DMS153 treated with DMSO at 0.1 percent for 48 hours (cell line): ENCODE data around the gene UPP2.

ENCODE experiments used
- DNase-seq: peaks from one replicate; lab custom pipeline; 2025; ENCODE audit not compliant: unreplicated experiment; lab: John Stamatoyannopoulos, UW

The UPP2 gene

DNA sequence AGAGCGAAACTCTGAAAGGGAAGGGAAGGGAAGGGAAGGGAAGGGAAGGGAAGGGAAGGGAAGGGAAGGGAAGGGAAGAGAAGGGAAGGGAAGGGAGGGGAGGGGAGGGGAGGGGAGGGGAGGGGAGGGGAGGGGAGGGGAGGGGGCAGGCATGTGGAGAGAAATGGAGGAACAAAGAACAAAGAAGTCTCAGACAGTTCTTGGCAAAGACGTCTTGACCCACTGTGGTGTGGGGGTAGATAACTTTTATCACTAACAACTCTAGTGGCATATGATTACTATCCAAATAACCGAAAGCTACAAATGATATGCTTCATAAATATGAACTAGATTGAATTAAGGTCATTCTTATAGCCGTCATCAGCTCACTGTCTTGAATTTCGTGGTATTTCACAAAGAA is 3.2 kb downstream of the UPP2 start:
- no peak for DNase-seq

- no peak for DNase-seq
Observed at GRCh38 chr2:158112992-158113391, 11.3 kb downstream of the UPP2 start.

DNA sequence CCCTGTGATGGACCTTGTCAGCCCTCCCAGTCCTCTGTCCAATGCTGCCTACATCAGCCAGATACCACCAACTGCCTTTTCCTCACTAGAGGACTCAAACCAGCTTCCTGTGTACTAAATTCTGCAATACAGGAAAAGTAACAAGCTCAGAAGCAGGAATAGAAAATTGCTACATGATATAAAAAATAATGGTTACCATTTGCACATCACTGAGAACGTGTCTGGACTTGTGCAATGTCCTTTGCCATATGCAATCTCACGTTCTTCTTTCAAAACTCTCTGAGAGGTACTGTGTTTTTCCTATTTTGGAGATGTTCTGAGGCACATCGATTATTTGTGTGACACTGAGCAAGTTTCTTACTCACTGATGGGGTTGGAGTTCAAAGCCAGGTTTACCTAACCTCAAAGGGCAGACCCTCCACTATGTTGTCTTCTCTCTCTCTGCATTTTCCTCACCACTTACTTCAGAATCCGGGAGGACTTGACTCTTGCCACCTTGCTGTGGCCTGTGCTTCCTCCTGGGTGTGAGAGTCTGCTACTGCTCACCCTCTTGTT is 12.1 kb downstream of the UPP2 start:
- no peak for DNase-seq

DNA sequence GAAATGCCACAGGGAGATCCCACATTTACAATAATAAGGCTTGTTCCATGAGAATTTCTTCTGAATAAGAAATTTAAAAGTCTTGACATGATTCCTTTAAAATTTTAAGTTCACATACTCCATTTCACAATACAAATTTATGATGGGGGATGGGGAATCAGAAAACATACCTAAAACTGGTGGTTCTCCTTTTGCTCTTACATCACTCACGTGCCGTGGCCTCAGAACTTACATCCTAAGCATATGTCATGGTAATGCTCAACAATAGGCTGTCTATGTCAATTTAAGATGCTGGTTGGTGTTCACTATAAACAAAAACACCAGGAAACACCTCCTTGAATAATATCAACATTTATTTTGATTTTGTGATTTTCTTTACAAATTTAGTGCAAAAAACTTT is 12.8 kb downstream of the UPP2 start:
- DNase-seq = no peak

DNA sequence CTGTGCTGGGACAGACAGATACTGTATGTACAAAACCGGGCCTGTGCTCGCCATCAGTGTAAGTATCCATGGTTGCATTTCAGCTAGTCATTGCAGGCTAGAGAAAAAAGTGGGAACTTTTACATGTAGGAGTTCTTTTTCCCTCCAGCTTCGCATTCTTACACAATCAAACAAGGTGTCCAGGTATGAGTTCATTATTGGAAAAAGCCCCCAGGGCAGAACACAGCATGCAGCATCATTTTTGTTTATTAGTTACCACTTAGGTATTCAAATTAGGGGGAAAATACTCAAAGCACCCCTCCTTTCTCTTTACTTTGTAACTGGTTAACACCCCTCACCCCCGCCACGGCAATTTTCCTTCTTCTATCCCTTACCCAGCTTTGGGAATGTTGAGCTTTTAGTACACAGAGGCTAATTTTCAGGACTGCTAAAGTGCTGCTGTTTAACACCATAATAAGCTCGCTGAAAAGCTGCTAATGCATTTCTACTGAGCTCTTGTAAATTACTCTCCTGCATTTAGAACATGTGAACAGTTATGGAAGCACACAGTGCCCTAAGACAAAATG is 13.6 kb downstream of the UPP2 start:
- no peak for DNase-seq

DNA sequence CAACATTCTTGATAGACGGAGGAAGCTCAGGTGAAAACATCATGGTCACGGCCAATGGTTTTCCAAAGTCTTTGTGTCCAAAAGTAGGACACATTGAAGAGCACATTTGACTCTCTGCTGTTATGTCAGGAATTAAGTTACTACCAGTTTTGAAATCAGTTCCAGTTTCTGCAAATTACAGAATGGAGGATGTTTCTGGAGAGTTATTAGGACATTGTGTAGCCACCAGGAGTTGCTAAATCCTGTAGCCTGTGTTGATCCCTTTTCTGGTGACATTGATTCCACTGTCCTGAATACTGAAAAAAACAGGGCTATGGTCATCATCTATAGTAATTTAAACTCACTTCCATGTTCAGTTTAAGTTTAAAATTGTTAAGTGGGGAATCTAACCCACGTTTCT is 15.3 kb downstream of the UPP2 start:
- no peak for DNase-seq

- no peak for DNase-seq
Observed at GRCh38 chr2:158120102-158120501, 18.4 kb downstream of the UPP2 start.

GRCh38 chr2:158120664-158121641 is 19.3 kb downstream of the UPP2 start:
- no peak for DNase-seq

- DNase-seq = no peak
Observed at GRCh38 chr2:158124896-158125295, 23.2 kb downstream of the UPP2 start.

DNA sequence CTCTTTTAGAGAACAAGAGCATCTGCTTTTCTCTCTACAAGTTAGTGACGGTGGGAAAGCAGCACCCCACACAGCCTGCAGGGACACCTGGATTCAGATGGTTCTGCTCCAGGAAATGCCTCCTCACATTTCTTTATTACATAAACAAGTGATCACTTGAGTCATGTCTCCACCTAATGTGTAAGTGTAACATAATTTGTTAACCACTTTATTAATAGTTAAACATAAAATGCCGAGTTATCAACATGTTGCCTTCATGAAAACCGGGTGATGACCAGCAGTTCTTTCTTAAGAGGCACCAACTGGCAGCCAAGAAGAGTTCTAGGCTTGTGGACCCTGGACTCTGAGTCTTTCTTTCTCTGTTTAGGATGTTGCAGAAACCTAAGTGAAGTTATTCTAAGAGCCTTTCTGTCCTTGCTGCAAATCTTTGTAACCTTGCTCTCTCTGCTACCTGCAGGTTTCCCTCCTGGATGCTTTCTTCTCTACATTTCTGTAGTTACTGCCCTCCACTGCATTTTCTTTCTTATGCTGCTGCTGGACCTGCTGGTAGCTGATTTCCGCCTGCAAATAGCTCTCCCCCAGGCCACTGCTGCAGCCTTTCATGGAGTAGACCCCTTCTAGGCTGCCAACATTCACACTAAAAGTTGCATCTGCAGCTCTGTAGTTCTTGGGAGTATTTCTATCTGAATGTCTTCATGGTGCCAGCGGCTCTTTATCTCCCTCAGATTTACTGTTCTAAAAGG is 24.3 kb downstream of the UPP2 start:
- no peak for DNase-seq

- DNase-seq = no peak
Observed at GRCh38 chr2:158127380-158127804, 25.7 kb downstream of the UPP2 start.

- no peak for DNase-seq
Observed at GRCh38 chr2:158128168-158128973, 26.7 kb downstream of the UPP2 start.

- no peak for DNase-seq
Observed at GRCh38 chr2:158129037-158129436, 27.4 kb downstream of the UPP2 start.

- no peak for DNase-seq
Observed at GRCh38 chr2:158130832-158131473, 29.3 kb downstream of the UPP2 start.

DNA sequence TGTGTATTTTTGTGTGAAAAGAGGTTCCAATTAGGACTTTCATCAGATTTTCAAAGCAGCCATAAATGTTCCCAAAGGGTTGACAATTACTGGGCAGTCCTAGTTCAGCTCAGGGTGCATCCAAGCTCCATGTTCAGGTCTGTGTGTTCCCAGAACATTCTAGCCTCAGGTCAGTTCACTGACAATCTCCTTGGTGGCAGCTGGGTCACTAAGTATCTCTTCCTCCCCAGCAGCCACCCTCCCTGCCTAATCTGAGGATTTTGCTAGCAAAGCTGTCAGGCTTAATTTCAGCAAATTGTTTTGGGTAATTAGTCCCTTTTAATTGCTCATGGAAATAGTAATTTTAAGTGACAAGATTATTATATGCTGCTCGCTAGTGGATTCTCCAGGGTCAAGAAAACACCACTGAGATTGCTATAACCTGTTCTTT is 29.8 kb downstream of the UPP2 start:
- no peak for DNase-seq

GRCh38 chr2:158131919-158132566 is 30.4 kb downstream of the UPP2 start:
- no peak for DNase-seq

DNA sequence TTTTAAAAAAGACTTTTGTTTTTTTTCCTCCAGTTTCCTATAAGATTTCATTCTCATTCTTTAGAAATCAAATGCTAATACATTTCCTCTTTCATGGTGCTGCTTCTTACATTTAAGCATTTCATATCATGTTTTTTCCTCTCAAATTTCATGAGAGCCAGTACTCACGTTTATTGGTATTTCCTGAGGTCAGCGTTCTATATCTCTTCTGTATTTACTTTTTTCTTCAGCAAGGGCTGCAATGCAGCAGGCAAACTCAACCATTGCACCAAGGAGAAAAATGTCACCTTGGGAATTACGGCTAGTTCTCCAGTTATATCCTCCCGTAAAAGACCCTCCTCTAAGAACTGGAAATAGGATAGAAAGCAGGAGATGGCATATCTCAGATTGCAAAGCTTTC is 32.4 kb downstream of the UPP2 start:
- no peak for DNase-seq

GRCh38 chr2:158134655-158135054 is 33.0 kb downstream of the UPP2 start:
- no peak for DNase-seq

- DNase-seq = no peak
Observed at GRCh38 chr2:158135096-158135495, 33.4 kb downstream of the UPP2 start.

- no peak for DNase-seq
Observed at GRCh38 chr2:158138255-158138654, 36.6 kb downstream of the UPP2 start.
